Measurements from ENCODE around the gene HGS. TPM values are rescaled to one million over a fixed set of nuclear protein-coding genes. Genes with fewer than 3 reads are reported as not detected.

Gene HGS
- total RNA-seq, 1 donor from 2014 or later, result 211 TPM

- H3K4me1 ChIP-seq, result peaks cover 14 to 20% of the 10 kb centered on the region in 2 donors
- H3K27ac ChIP-seq, result peak overlapping the region in 1 of 2 donors; percentile 63
- H3K4me3 ChIP-seq, result peak overlapping the region; percentile 66 to 84
- no peaks in the 10 kb centered on the region for H3K9me3 ChIP-seq
- TF ChIP-seq, protein P1, sequence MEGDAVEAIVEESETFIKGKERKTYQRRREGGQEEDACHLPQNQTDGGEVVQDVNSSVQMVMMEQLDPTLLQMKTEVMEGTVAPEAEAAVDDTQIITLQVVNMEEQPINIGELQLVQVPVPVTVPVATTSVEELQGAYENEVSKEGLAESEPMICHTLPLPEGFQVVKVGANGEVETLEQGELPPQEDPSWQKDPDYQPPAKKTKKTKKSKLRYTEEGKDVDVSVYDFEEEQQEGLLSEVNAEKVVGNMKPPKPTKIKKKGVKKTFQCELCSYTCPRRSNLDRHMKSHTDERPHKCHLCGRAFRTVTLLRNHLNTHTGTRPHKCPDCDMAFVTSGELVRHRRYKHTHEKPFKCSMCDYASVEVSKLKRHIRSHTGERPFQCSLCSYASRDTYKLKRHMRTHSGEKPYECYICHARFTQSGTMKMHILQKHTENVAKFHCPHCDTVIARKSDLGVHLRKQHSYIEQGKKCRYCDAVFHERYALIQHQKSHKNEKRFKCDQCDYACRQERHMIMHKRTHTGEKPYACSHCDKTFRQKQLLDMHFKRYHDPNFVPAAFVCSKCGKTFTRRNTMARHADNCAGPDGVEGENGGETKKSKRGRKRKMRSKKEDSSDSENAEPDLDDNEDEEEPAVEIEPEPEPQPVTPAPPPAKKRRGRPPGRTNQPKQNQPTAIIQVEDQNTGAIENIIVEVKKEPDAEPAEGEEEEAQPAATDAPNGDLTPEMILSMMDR (IDR thresholded peaks at IDR 0.05), result no peak
- no peaks in the 10 kb centered on the region for H3K27me3 ChIP-seq
- H3K36me3 ChIP-seq, result peaks cover 17 to 20% of the 10 kb centered on the region in 2 donors
- no peak for DNase-seq (ENCODE audit: low spot score in 2 of 2)
- intact Hi-C loops (cut with DNase I), result loop anchor here (1.0 kb wide), 2 partner anchors 16 to 21 kb away; partner anchors contain the start of genes CCDC137, MRPL12 and OXLD1
Observed at GRCh38 chr17:81682565-81683207, 1.1 kb upstream of the HGS start.

DNA sequence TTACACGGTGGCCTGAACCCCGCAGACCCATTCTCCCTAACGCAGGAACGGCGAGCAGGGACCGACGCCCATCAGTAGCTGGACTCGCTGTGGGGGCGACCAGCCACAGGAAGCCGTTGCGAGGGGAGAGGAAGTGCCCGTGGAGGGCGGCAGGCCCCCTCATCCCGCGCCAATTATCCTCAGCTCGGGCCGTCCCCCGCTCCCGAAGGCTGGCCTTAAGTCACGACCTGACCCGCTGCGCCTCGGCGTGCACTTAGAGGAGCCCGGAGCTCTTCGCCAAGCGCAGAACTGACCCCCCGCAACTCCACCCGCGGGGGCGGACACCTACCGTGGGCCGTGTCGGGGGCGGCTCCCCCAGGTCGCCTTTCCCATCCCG, 615 bp upstream of the HGS start:
- DNase-seq (ENCODE audit: low spot score in 2 of 2), result no peak
- H3K27ac ChIP-seq, result peak overlapping the region; percentile 62 to 63
- intact Hi-C loops (cut with DNase I), result loop anchor here (1.0 kb wide), 2 partner anchors 17 to 20 kb away; partner anchors contain the start of genes CCDC137, MRPL12 and OXLD1
- H3K4me3 ChIP-seq, result peak overlapping the region; percentile 66 to 84
- H3K9me3 ChIP-seq, result no peaks in the 10 kb centered on the region
- peaks cover 14 to 20% of the 10 kb centered on the region in 2 donors for H3K4me1 ChIP-seq
- peaks cover 22 to 25% of the 10 kb centered on the region in 2 donors for H3K36me3 ChIP-seq
- TF ChIP-seq, protein P1 (IDR thresholded peaks at IDR 0.05), result no peak
- H3K27me3 ChIP-seq, result no peaks in the 10 kb centered on the region

- peak overlapping the region; percentile 82 to 89 for H3K27ac ChIP-seq
- peaks cover 14 to 20% of the 10 kb centered on the region in 2 donors for H3K4me1 ChIP-seq
- DNase-seq (ENCODE audit: low spot score in 2 of 2), result no peak
- peak overlapping the region; percentile 66 to 84 for H3K4me3 ChIP-seq
- TF ChIP-seq, protein P1 (IDR thresholded peaks at IDR 0.05), result no peak
- H3K36me3 ChIP-seq, result peaks cover 35 to 38% of the 10 kb centered on the region in 2 donors
- H3K27me3 ChIP-seq, result no peaks in the 10 kb centered on the region
- intact Hi-C loops (cut with DNase I), result no loop called here
- no peaks in the 10 kb centered on the region for H3K9me3 ChIP-seq
Observed at GRCh38 chr17:81684442-81684911, 666 bp downstream of the HGS start.

DNA sequence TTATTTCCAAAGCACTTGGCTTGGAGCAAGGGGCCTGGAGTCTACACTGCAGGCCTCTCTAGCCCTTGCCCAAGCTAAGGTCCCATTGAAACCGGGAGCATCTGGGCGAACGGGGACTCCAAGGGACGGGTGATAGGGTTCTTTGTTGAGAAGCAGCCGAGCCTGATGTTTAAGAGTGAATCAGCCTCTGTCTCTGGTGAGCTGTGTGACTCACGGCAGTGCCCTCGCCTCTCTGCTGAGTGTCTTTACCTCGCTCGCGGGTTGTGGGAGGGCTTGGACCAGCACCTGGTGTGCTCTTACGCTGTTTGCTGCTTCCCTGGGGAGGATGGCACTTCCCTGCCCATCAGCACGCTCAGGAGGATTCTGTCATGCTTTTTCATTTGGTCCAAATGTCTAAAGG, 1.3 kb downstream of the HGS start:
- H3K27me3 ChIP-seq, result no peaks in the 10 kb centered on the region
- intact Hi-C loops (cut with DNase I), result no loop called here
- peak overlapping the region; percentile 82 to 89 for H3K27ac ChIP-seq
- no peaks in the 10 kb centered on the region for H3K9me3 ChIP-seq
- peaks cover 41 to 44% of the 10 kb centered on the region in 2 donors for H3K36me3 ChIP-seq
- DNase-seq (ENCODE audit: low spot score in 2 of 2), result no peak
- peak overlapping the region; percentile 66 to 84 for H3K4me3 ChIP-seq
- TF ChIP-seq, protein P1 (IDR thresholded peaks at IDR 0.05), result no peak
- H3K4me1 ChIP-seq, result peaks cover 14 to 20% of the 10 kb centered on the region in 2 donors

DNA sequence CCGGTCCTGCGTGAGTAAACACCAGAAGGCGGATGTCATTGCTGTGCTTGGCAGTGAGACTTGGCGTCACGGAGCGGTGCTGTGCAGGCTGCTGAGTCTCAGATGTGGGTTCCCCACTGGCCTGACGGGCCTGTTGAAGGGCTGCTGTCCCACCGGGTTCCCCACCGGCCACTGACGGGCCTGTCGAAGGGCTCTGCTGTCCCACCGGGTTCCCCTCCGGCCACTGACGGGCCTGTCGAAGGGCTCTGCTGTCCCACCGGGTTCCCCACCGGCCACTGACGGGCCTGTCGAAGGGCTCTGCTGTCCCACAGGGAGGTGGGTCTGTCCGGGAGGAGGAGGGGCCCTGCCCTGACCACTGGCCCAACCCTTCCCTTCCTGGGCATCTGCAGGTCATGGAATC, 2.8 kb downstream of the HGS start:
- H3K27me3 ChIP-seq, result no peaks in the 10 kb centered on the region
- H3K9me3 ChIP-seq, result no peaks in the 10 kb centered on the region
- H3K4me3 ChIP-seq, result no peak overlapping the region
- intact Hi-C loops (cut with DNase I), result no loop called here
- H3K4me1 ChIP-seq, result peaks cover 14 to 20% of the 10 kb centered on the region in 2 donors
- H3K36me3 ChIP-seq, result peaks cover 56 to 59% of the 10 kb centered on the region in 2 donors
- TF ChIP-seq, protein P1 (IDR thresholded peaks at IDR 0.05), result no peak
- DNase-seq (ENCODE audit: low spot score in 2 of 2), result no peak
- no peak overlapping the region for H3K27ac ChIP-seq
